Stomach smooth muscle (tissue), 2 donors: ENCODE measurements around the gene LRRC70.
"Not testable (repeated sequence)": the region's sequence is repeated elsewhere in the genome, so short reads cannot be mapped to it uniquely, and the experiment has no call there.

Experiments used
- H3K27ac ChIP-seq: one replicate; pipeline ENCODE4 v1.7.0; 2013; ENCODE audit warnings: mild to moderate bottlenecking, low read length, inconsistent platforms
- H3K27me3 ChIP-seq, 2 donors: one replicate each; pipeline ENCODE4 v1.7.0; 2013; ENCODE audit warnings: low read length in 2 of 2; ENCODE audit not compliant: insufficient read depth in 2 of 2, control insufficient read depth in 1 of 2
- H3K36me3 ChIP-seq, 2 donors: one replicate each; pipeline ENCODE4 v1.7.0; 2013; ENCODE audit warnings: low read length in 2 of 2; ENCODE audit not compliant: control insufficient read depth in 2 of 2, insufficient read depth in 2 of 2
- H3K4me1 ChIP-seq: one replicate; pipeline ENCODE4 v1.7.0; 2013; ENCODE audit warnings: low read length; ENCODE audit not compliant: control insufficient read depth, insufficient read depth
- H3K4me3 ChIP-seq, 2 donors: one replicate each; pipeline ENCODE4 v1.7.0; 2013; ENCODE audit warnings: low read length in 2 of 2
- H3K9ac ChIP-seq, 2 donors: one replicate each; pipeline ENCODE4 v1.7.0; 2013; ENCODE audit warnings: low read length in 2 of 2, mild to moderate bottlenecking in 1 of 2
- H3K9me3 ChIP-seq, 2 donors: one replicate each; pipeline ENCODE4 v1.7.0; 2013; ENCODE audit warnings: low read length in 2 of 2; ENCODE audit not compliant: control insufficient read depth in 2 of 2
- donor health status: healthy.
- donor health status: Pancreatic carcinoma.

The LRRC70 gene

DNA sequence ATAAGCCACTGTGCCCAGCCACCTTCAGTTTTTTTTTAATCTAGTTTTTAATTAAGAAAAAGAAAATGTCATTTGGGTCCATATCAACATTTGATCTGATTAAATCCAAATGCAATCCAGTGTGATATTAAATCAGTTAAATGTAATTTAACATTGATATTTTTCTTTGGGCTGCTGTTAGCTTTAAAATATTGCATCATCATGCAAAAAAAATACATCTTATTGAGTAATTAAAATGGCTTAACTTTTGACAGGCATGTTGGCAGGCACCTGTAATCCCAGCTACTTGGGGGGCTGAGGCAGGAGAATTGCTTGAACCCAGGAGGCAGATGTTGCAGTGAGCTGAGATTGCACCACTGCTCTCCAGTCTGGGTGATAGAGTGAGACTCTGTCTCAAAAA lies 22.7 kb upstream of the LRRC70 start:
- H3K36me3 ChIP-seq: peaks cover 0 to 5% of the 10 kb centered on the region in 2 donors
- no peak overlapping the region for H3K27ac ChIP-seq
- H3K9ac ChIP-seq: no peak overlapping the region

DNA sequence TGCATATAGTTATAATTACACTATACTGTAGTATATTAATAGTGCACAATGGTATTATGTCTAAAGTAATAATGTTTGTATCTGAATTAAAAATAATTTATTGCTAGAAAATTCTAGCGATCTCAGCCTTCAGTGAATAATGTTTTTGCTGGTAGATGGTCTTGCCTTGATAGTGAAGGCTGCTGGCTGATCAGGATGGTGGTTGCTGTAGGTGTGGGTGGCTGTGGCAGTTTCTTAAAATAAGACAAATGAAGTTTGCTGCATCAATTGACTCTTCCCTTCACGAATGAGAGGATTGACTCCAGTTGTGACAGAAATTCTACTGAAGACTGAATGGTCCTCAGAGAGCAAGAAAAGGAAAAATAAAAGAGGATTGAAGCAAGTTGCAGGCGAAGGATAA lies 19.7 kb upstream of the LRRC70 start:
- Histone ChIP-seq H3K27me3 (no peaks in the 10 kb centered on the region), H3K9me3 (no peaks in the 10 kb centered on the region), H3K4me1 (no peaks in the 10 kb centered on the region), H3K36me3 (peaks cover 0 to 2% of the 10 kb centered on the region in 2 donors), H3K9ac (no peak overlapping the region), H3K27ac (no peak overlapping the region), H3K4me3 (no peak overlapping the region)

More for the DNA sequence above, 22.7 kb upstream of the LRRC70 start:
- no peaks in the 10 kb centered on the region for H3K4me1 ChIP-seq
- H3K27me3 ChIP-seq: no peaks in the 10 kb centered on the region
- no peaks in the 10 kb centered on the region for H3K9me3 ChIP-seq
- no peak overlapping the region for H3K4me3 ChIP-seq

DNA sequence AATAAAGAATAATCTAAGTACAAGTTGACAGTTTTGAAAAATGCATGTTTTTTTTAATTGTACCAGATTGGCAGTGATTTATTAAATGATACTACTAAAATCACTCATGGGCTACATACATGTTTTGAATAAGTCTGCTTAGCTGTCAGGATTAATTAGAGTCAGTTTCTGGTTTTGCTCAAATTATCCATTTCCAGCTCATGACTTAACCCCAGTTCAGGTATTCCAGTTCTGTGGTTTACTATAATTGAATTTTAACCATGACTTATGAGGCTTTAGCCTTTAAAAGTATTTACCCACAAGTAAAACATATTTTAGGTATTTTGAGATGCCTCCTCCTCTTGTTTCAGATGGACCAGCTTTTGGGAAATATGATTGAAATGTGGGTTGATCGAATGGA lies 17.8 kb upstream of the LRRC70 start:
- Histone ChIP-seq H3K36me3 (peaks cover 0 to 2% of the 10 kb centered on the region in 2 donors), H3K27me3 (no peaks in the 10 kb centered on the region), H3K9ac (no peak overlapping the region)

GRCh38 chr5:62561896-62562295 lies 16.7 kb upstream of the LRRC70 start:
- Histone ChIP-seq H3K9ac (no peak overlapping the region), H3K4me3 (no peak overlapping the region), H3K27ac (no peak overlapping the region), H3K4me1 (no peaks in the 10 kb centered on the region), H3K9me3 (peaks cover 0 to 5% of the 10 kb centered on the region in 2 donors), H3K36me3 (peaks cover 0 to 2% of the 10 kb centered on the region in 2 donors), H3K27me3 (no peaks in the 10 kb centered on the region)

More for the DNA sequence above, 17.8 kb upstream of the LRRC70 start:
- Histone ChIP-seq H3K4me1 (no peaks in the 10 kb centered on the region), H3K27ac (no peak overlapping the region), H3K4me3 (no peak overlapping the region), H3K9me3 (peaks cover 0 to 4% of the 10 kb centered on the region in 2 donors)

DNA sequence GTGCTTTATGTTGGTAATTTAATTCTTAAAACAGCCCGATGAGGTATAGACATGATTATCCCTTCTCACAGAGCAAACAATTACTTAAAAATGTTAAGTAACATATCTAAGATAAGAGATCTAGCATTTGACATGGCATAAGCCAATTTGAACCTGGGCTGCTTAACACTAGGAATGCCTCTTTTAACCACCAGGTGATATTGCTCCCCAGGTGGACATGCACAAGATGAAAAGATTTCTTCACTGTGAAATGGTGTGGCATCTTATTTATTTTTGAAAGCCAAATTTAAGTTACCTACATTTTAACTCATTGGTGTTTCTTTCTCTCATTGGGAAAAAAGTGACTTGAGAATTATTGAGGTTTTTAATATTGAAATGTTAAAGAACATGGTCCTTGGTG lies 15.8 kb upstream of the LRRC70 start:
- Histone ChIP-seq H3K36me3 (peaks cover 0 to 2% of the 10 kb centered on the region in 2 donors), H3K27me3 (no peaks in the 10 kb centered on the region), H3K4me3 (no peak overlapping the region), H3K4me1 (no peaks in the 10 kb centered on the region), H3K27ac (no peak overlapping the region), H3K9me3 (peaks cover 0 to 8% of the 10 kb centered on the region in 2 donors), H3K9ac (no peak overlapping the region)

DNA sequence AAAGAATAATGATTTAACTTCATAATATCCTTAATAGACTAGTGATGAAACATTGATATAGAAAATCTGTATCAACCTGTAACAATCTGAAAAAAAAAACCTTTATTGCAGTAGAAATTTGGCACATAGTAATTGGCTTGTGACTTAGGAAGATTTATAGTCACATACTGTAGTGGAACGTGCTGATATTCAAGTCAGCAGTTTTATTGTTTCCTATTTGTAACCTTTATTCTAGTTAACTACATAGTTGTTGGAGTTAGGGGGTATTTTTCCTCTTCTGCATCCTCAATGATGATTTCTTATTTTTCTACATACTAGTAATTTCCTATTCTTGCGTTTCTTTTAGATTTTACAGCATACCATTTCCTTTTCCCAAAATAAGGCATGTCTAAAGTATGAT lies 14.5 kb upstream of the LRRC70 start:
- no peaks in the 10 kb centered on the region for H3K27me3 ChIP-seq

GRCh38 chr5:62565740-62566139 lies 12.9 kb upstream of the LRRC70 start:
- H3K36me3 ChIP-seq: not testable (repeated sequence)

More for the DNA sequence above, 14.5 kb upstream of the LRRC70 start:
- H3K4me1 ChIP-seq: no peaks in the 10 kb centered on the region
- peaks cover 0 to 2% of the 10 kb centered on the region in 2 donors for H3K36me3 ChIP-seq
- H3K9ac ChIP-seq: no peak overlapping the region
- no peak overlapping the region for H3K27ac ChIP-seq
- H3K9me3 ChIP-seq: peaks cover 0 to 13% of the 10 kb centered on the region in 2 donors
- no peak overlapping the region for H3K4me3 ChIP-seq

DNA sequence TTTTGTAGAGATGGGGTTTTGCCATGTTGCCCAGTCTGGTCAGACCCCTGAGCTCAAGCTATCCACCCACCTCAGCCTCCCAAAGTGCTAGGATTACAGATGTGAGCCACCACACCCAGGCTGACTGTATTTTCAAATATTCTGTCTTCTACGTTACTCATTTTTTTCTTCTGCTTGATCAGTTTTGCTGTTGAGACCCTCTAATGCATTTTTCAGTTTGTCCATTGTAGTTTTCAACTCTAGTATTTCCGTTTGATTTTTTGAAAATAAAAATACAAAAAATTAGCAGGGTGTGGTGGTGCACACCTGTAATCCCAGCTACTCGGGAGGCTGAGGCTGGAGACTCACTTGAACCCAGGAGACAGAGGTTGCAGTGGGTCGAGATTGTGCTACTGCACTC lies 10.5 kb upstream of the LRRC70 start:
- H3K9me3 ChIP-seq: peaks cover 0 to 13% of the 10 kb centered on the region in 2 donors
- H3K9ac ChIP-seq: no peak overlapping the region
- no peaks in the 10 kb centered on the region for H3K27me3 ChIP-seq
- no peaks in the 10 kb centered on the region for H3K4me1 ChIP-seq
- H3K36me3 ChIP-seq: no peaks in the 10 kb centered on the region
- no peak overlapping the region for H3K27ac ChIP-seq
- no peak overlapping the region for H3K4me3 ChIP-seq

More at GRCh38 chr5:62565740-62566139, 12.9 kb upstream of the LRRC70 start:
- peaks cover 0 to 13% of the 10 kb centered on the region in 2 donors for H3K9me3 ChIP-seq
- not testable (repeated sequence) for H3K4me1 ChIP-seq, H3K4me3 ChIP-seq, H3K27ac ChIP-seq, H3K27me3 ChIP-seq, H3K9ac ChIP-seq

- Histone ChIP-seq H3K27me3 (no peaks in the 10 kb centered on the region), H3K9ac (no peak overlapping the region), H3K9me3 (peaks cover 0 to 13% of the 10 kb centered on the region in 2 donors), H3K36me3 (no peaks in the 10 kb centered on the region), H3K4me3 (no peak overlapping the region), H3K4me1 (no peaks in the 10 kb centered on the region), H3K27ac (no peak overlapping the region)
Observed at GRCh38 chr5:62568800-62569432, 9.7 kb upstream of the LRRC70 start.

GRCh38 chr5:62569470-62569869 lies 9.1 kb upstream of the LRRC70 start:
- Histone ChIP-seq H3K4me1 (no peaks in the 10 kb centered on the region), H3K36me3 (no peaks in the 10 kb centered on the region), H3K4me3 (no peak overlapping the region), H3K27ac (no peak overlapping the region), H3K9ac (no peak overlapping the region), H3K27me3 (no peaks in the 10 kb centered on the region), H3K9me3 (peaks cover 0 to 13% of the 10 kb centered on the region in 2 donors)

DNA sequence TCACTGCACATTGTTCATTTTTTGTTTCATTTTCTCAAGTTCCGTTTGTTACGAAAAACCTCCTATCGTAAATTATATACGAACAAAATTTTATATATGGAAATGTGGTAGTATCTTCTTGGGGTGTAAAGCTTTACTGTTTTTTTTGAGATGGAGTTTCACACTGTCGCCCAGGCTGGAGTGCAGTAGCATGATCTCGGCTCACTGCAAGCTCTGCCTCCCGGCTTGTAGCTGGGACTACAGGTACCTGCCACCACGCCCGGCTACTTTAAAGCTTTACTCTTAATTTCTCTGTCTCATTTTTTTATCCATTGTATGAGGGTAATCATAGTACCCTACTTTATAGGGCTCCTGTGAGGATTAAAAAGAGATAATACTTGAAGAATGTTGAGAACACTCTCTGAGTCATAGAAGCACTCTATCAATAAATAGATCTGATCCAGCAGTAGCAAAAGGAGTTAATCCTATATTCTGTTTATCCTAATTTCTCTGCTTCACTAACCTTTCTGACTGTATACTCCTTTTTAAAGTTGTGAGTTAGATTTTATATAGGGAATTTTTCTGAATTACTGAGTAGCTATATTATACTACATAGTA lies 5.6 kb upstream of the LRRC70 start:
- H3K9me3 ChIP-seq: peaks cover 0 to 3% of the 10 kb centered on the region in 2 donors
- H3K9ac ChIP-seq: no peak overlapping the region
- H3K36me3 ChIP-seq: no peaks in the 10 kb centered on the region
- H3K4me3 ChIP-seq: no peak overlapping the region
- H3K27ac ChIP-seq: no peak overlapping the region
- H3K27me3 ChIP-seq: no peaks in the 10 kb centered on the region
- H3K4me1 ChIP-seq: no peaks in the 10 kb centered on the region
